ENCODE data around the gene WNT2.

Gene WNT2

DNA sequence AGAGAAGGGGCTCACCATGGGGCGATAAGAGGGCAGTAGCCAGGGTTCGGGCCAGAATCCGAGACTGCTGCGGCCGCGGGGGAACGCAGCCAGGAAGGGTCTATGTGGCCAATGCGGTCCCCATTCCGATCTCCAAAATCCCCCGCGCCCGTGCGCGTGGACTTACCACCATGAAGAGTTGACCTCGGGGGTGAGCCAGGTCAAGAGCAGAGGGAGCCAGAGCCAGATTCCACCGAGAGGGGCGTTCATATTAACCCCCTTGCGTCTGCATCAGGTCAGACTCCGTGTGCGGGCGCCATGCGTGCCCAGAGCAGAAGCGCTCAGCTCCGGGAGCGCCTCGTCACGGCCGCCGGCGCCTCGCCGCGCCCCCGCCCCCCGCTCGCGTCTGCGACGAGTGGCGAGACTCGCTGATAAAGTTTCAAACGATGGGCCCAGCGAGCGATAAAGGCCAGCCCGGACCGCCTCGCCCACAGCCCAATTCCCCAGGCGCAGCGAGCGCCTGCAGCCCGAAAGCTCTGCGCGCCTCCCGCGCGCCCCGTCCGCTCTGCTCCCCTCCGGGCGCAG, at the start of gene WNT2:
WNT2 (minus strand) TSS at position 318 of the 564 bp plus-strand sequence; CDS start at position 249, 69 bp downstream.
- DNase-seq (ENCODE audit: low read depth) = no peak

DNA sequence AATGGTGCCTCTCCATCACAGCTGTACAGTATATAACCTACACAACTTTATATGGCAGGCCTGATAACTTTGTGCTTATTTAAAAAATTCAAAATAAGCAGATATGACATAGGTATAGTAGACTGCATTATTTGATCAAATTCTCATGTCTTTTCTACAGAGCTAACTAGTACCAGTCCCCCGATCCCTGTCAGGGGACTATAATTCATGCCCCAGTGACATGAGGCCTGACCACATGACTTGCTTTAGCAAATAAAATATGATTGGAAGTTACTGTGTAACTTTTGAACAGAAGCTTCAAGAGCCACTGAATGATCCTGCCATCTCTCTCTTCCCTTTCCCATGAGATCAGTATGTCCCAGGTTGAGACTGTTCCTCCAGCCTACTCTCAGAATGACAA, 49.2 kb upstream of the WNT2 start:
- DNase-seq (ENCODE audit: low read depth) = no peak

DNA sequence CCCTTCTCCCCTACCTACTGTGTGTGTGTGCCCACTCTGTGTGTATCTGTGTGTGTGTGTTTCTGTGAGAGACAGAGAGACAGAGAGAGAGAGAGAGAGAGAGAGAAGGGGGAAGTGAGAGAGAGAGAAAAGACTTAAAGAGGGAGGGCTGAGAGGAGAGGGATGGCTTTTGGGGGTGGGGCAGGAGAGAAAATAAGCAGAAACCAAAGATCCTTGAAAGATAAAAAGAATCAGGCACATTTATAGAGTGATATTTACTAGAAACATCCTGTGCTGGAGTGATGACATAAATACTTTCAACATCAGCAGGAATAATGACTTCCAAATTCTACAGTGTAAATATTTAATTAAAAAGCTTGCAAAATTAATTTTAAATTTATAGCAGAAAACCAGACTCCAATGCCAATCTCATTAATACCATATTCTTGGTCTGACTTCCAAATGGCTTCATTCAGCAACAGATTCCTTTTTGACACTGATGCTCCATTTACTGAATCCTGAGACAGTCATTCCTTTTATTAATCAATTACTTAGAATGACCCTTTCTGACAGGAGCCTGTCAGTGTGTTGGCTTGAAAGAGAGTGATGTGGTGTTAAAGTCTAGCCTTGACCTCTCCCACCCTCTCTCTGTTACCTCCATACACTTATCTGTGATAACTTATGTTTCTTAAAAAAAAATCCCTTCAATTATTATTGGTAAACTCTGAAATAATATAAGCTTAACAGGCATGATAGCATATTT, 41.7 kb upstream of the WNT2 start:
- no peak for DNase-seq (ENCODE audit: low read depth)

DNA sequence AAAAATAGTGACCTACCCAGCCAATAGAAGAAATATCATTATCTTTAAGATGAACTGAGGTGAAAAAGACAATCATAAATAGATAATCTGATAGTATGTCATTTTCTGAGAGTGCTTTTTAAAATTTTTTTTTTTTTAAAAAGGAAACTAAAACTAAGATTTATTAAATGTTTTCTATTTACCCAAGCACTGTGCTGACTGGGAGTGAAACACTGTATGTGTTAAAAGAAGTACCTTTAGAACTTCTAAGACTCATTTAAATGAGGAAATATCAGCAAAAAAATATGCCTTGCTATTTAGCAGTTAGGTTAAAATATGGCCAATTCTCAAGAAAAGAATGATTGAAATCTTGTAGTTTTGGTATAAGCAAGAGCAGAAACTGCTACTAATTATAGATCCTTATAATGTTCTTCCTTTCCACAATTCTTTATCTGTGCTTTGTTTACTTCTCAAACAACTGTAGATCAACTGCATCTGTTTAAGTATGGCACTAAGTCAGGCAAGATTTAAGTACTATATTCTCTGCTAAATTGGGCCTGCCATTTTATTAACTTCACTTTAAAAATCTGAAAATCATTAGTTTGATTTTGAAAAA, 39.5 kb upstream of the WNT2 start:
- DNase-seq (ENCODE audit: low read depth) = no peak

DNA sequence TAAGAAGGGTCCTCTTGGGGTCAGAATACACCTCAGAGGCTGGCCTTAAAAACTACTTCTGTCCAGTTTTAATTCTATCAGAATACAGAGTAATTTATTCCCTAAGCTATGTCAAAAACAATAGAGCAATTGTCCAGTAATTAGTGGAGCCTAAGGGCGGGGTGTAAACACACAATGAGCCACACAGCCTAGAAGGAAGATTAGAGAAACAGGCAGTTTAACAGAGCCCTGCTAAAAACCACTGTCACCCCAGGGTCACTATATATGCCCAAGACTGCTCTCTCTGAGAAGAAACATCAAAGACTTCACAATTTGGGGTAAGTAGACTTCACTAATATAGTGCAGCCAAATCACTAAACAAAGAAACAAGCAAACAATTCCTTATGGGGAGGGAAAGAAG, 27.2 kb upstream of the WNT2 start:
- DNase-seq (ENCODE audit: low read depth) = no peak

DNA sequence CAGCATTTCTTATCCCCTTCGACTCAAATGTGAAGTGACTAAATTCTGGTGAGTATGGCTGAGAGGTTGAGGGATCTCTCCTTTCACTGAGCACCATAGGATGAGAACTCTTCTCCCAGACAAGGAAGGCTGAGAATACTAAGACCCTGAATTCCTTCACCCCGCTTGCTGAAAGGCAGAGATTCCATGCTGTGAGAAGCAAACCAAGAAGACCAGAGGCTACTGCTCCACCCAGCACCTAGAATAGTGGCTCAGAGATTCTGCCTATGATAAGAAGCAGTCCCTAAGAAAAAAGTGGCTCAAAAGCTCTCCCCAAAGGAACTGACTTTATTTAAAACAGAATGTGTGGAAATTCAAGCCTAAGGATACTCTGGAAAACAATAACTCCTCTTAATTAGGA, 26.7 kb upstream of the WNT2 start:
- DNase-seq (ENCODE audit: low read depth) = no peak

DNA sequence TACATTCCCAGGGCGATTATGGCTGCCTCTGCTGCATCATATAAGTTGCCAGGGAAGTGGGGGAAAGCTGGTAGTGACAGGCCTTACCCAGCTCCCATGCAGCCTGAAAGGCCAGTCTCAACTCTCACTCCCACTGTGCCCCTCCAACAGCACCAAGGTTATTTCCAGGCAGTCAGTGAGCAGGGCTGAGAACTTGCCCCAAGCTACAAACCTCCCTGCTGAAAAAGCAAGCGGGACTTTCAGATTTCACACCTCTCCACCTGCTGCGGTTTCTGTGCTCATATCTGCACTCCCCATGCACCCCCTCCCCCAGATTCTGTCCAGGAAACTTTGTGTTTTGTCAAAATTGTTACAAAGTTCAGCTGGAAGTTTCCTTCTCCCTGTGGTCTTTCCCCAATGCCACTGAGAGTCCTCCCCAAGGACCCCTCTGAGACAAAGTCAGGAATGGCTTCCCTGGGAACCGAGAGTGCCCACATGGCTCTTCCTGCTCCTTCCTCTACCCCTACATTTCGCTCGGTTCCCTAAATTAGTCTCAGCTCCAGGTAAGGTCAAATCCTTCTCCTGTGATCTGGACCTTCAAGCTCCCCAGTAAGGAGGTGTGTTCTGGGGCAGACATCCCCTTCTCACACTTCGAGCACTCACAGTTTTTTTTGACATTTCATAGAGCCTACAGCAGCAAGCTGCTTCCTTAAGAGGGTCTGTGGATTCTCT, 25.3 kb upstream of the WNT2 start:
- no peak for DNase-seq (ENCODE audit: low read depth)

DNA sequence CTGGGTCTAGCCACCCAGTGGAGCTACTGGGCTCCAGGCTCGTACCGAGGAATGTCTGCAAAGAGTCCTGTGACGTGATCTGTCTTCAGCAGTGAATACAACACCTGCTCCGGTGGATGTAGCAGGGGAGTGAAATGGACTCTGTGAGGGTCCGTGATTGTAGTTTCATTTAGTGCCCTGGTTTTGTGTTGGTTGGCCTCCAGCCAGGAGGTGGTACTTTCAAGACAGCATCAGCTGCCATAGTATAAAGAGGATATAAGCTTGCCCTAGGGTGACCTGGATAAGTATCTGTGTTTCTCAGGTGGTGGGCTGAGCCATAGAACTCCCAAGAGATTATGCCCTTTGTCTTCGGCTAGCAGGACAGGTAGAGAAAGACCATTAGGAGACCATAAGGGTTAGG, 24.6 kb upstream of the WNT2 start:
- no peak for DNase-seq (ENCODE audit: low read depth)

DNA sequence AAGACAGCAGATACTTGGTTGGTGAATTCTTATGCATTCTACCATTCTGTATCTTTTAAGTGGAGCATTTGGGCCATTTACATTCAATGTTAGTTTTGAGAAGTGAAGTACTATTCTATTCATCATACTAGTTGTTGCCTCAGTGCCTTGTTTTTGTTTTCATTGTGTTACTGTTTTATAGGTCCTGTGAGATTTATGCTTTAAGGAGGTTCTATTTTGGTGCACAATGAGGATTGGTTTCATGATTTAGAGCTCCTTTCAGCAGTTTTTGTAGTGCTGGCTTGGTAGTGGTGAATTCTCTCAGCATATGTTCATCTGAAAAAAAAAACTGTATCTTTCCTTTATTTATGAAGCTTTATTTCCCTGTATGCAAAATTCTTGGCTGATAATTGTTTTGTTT, 23.3 kb upstream of the WNT2 start:
- no peak for DNase-seq (ENCODE audit: low read depth)

DNA sequence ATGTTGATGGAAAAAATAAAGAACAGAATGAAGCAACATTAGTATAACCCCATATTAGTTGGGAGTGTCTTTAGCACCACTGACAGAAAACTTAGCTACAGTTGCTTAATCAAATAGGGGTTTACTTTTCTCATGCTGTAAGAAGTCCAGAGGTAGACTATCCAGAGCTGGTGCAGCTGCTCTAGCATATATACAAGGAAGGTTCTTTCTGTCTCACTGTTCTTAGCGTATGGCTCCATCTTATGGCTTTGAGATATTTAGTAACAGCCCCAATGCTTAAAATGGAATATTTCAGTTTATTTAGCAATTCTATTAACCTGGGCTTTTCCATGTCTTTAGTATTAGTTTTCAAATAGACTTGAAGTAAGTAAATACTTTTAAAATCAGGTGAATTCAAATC, 15.2 kb upstream of the WNT2 start:
- no peak for DNase-seq (ENCODE audit: low read depth)

DNA sequence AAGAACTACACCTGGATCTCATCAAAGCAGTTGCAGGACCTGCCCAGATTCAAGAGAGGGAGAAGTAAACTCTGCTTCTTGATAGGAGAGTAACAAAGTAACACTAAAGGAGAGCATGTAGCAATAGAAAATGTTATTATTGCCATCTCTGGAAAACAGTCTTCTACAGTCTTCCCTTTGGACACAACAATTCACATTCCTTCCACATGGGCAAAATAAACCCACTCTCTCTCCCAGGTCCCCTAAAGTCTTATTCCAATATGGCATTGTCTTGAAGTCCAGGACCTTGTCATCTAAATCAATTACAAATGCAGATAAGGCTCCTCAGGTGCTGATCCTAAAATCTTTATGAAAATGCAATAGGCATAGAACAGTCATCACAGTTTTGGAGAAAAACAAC, 10.3 kb upstream of the WNT2 start:
- DNase-seq (ENCODE audit: low read depth) = no peak

DNA sequence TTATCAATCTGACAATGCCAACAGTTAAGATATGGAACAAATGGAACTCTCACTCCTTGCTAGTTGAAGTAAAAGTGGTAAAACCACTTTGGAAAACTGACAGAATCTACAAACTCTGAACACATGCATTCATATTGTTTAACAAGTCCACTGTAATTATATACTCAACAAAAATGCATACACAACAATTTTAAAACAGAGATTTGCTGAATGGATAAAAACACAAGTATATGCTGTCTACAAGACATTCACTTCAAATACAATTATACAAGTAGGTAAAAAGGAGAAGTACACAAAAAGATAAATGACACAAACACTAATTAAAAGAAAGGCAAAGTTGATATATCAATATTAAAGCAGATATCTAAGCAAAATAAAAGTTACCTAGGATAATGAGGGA, 9.2 kb upstream of the WNT2 start:
- no peak for DNase-seq (ENCODE audit: low read depth)

DNA sequence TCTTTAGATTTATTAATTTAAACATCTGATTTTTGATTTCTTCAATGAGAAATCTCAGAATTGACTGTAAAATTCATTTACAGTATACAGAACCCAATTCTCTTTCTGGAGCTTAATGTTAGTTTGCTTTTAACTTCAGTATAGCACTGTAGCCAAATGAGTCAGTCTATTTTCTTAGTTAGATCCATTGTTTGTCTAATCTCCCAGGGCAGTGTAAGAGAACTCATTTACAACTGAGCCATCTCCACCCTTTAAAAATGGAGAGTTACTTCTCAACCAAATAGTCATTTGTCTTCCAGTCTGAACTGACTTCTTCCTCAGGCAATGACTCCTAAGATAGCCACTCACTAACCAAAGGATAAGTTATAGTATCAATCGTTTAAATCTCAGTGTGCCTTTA, 3.0 kb upstream of the WNT2 start:
- no peak for DNase-seq (ENCODE audit: low read depth)

DNA sequence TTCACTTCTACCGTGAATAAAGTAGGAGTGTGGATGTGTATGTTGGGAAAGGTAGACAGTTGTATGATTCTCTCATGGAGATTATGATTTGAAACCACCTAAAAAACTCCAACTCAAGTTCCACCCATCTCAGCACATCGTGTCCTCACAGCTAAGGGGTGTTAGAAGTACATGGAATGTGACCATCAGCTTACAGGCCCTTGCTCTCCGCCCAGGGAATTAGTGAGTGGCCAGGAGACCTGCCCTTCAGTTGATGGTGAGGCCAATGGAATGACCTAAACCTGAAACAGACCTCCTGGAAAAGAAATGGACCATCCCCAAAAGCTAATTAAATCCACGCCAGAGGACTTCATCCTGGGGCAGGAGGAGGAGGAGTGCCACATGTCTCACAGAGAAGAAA, 2.1 kb upstream of the WNT2 start:
- no peak for DNase-seq (ENCODE audit: low read depth)

DNA sequence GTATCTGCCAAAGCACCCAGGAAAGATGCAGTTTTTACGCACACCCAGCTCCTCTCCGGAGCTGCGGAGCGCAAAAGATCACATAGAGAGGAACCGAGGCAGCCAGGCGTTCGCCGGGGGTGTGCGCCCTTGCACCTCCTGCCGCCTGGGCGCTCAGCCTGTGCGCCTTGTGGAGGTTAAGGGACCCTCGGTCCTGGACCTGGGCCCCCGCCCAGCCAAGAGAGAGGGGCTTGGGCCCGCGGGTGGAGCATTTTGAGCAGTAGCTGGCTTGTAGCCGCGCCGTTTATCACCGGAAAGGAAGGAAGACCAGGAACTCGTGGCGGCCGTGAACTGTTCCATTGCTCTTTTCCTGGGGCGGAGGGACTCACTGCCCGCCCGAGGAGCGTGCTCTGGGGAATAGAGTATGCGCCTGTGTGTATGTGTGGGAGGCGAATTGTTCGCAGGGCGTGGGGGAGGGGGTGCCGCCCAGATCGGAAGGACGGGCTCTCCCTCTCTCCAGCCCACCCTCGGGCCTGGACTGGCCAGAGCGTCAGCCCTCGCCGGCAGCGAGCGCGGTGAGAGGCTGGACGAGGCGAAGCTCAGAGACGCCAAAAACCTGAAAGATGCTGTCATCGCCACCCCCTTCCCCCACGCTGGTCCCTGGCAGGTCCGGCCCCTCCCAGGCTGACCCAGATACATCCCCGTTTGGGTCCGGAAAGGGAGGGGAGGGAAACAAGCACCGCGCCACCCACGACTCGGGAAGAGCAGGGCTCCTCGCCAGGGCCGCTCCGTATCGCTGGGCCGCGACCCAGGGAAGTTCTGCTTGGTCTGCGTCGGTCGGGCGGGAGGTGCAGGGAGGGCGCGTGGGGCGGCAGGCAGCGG, 1.2 kb upstream of the WNT2 start:
- no peak for DNase-seq (ENCODE audit: low read depth)

DNA sequence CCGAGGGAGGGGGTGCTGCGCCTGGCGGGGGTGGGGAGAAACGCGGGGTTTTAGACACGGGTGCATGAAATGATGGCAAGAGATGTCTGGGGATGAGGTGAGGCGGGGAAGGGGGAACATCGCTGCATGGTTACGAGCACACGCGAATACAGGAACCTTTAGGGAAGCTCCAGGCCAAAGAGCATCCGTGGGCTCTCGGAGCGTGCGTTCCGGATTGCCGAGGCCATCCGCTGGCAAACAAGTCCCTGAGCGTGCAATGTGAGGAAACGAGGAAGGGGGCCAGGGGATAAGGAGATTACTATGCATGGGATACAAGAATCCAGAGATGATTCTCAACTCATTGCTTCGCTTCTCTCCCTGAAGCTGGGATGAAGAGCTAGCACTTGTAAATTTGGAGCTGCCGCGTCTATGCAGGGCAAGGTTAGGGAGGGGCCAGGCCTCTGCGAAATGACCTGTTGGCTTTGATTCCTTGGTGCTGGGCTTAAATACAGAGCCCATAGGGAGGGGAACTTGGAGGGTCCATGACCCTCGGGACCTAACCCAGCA, 520 bp upstream of the WNT2 start:
- no peak for DNase-seq (ENCODE audit: low read depth)

DNA sequence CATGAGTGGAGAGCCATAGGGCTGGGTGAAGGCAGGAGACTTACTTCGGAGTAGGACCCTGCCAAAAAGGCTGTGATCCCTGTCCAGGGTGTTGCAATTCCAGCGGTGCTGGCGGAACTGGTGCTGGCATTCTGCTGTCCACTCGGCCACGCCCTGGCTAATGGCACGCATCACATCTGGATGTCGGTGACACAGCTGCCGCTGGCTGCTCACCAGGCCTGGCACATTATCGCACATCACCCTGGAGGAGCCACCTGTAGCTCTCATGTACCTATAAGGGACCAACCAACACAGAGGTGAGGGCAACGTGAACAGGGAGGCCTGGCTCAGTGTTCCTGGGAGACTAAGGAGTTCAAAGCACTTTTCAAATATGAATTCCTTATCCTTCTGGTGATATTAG, 2.3 kb downstream of the WNT2 start:
- DNase-seq (ENCODE audit: low read depth) = no peak

DNA sequence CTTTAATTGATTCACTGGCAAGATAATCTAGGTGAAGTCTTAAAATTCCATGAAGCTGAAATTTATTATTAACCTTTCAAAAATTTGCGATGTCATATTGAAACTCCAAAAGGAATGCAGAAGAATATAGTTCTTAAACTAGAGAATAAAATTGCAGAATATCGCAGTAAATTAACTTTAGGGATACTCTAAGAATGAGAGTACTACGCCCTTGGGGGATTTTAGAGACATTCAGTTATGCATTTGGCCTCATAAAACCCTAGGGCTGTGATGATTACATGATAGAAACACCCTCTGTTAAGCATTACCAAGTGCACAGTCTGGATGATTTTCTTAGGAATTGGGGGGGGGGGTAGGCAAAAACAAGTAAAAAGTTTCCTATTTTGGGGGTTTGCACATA, 3.7 kb downstream of the WNT2 start:
- no peak for DNase-seq (ENCODE audit: low read depth)

DNA sequence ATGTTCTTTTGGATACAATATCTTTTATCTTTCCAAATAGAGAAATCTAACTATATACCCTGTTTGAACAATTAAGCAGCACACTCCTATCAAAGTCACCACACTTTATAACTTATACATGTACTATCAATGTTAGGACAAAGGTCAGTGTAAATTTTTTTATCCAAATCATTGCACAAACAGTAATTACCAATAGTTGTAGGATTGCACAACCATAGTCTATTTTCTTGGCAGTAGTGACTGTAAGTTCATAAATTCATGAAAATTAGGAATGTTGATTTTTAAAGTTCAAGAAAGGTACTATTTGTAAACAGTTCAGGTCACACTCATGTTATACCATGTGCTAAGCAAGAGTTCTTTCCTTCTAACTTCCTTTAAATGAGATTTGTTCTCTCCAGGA, 9.3 kb downstream of the WNT2 start:
- no peak for DNase-seq (ENCODE audit: low read depth)

DNA sequence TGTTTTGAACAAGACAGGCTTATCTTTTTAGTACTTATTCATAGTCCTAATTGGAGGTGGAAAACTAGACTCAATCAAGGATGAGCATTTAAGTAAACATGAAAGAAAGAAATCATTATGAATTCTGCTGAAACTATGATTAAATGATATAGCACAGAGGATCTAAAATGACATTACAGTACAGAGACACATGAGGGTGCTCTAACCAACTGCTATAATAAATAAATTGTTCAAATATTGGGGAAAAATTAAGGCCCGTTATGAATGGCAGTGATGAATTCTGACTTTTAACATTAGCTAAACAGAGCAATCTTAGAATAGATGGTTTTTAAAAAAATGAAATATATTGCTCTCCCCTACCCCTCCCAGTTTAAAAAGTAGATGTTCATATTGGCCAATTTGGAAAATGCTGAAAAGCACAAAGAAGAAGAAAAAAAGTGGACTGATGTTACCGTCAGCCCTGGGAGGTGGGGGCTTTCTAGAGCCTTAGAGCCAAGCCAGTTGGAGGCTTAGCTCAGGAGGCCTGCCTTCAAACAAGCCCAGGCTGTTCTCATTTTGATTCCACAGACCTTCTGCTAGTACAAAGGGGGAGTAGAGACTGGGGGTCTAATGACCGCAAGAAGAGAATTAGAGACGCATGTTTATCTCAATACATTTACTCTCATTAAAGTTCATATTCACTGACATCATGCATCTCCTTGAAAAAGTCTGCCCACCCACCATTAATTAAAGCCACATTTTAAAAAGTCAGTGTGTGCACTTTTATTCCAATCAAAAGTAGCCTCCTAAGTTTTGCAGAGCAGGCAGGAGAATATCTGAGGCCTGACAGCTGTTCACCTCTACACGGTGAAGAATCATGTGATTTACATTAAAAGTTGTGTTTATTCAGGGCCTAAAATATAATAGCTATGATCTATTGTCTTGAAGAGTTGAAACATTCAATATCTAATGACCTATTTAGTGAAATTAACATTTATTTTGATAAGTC, 10.0 kb downstream of the WNT2 start:
- DNase-seq (ENCODE audit: low read depth) = no peak

DNA sequence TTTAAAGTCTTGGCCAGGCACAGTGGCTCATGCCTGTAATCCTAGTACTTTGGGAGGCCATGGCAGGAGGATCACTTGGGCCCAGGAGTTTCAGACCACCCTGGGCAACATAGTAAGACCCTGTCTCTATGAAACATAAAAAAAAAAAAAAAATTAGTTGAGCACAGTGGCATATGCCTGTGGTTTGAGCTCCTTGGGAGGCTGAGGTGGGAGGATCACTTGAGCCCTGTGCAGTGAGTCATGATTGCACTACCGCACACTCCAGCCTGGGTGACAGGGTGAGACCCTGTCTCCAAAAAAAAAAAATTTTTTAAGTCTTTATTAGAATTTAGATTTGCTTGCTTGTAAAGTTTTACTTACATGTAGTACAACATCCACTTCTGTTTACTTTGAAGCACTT, 14.0 kb downstream of the WNT2 start:
- no peak for DNase-seq (ENCODE audit: low read depth)

Data from stimulated activated CD4-positive, alpha-beta T cell treated with anti-CD3 and anti-CD28 coated beads, Interleukin-2, amount 100 ng/mL, for 4 hours (primary cell).